H4 (cell line): ENCODE data around the gene ATP9A. TPM values are rescaled to one million over a fixed set of nuclear protein-coding genes. Genes with fewer than 3 reads are reported as not detected.
A peak's percentile ranks its signal among the peaks of the same experiment; 100 is the strongest.
"Not testable (repeated sequence)": the region's sequence is repeated elsewhere in the genome, so short reads cannot be mapped to it uniquely, and the experiment has no call there.

ENCODE experiments used
- DNase-seq: peaks from one replicate; pipeline ENCODE4 v3.0.0-alpha.2; 2015; ENCODE audit warnings: low spot score
- total RNA-seq: library from RNA; depleted of rRNA; stranded (reverse); fragments of >200 nt; shearing (Covaris generic); gene quantifications from 2 replicates; pipeline ENCODE4 v1.2.3, GENCODE V29; 2014

The ATP9A gene
- total RNA-seq, 1 experiment from 2014 or later: 4.1 TPM

GRCh38 chr20:51729771-51730170 lies 38.4 kb downstream of the ATP9A start:
- no peak for DNase-seq

GRCh38 chr20:51728737-51729136 lies 39.5 kb downstream of the ATP9A start:
- no peak for DNase-seq

GRCh38 chr20:51727872-51728271 lies 40.3 kb downstream of the ATP9A start:
- no peak for DNase-seq

GRCh38 chr20:51725584-51726176 lies 42.5 kb downstream of the ATP9A start:
- no peak for DNase-seq

GRCh38 chr20:51723026-51723425 lies 45.2 kb downstream of the ATP9A start:
- DNase-seq: not testable (repeated sequence)

GRCh38 chr20:51722246-51722645 lies 45.9 kb downstream of the ATP9A start:
- DNase-seq: not testable (repeated sequence)

GRCh38 chr20:51720854-51721253 lies 47.3 kb downstream of the ATP9A start:
- DNase-seq: no peak

- DNase-seq: no peak
Observed at GRCh38 chr20:51720384-51720783, 47.8 kb downstream of the ATP9A start.

GRCh38 chr20:51715856-51716185 lies 52.4 kb downstream of the ATP9A start:
- DNase-seq: no peak

- DNase-seq: no peak
Observed at GRCh38 chr20:51715163-51715855, 52.9 kb downstream of the ATP9A start.

GRCh38 chr20:51713213-51713598 lies 55.0 kb downstream of the ATP9A start:
- DNase-seq: no peak

- DNase-seq: peak; percentile 48
Observed at GRCh38 chr20:51712501-51713212, 55.5 kb downstream of the ATP9A start.

GRCh38 chr20:51711426-51711825 lies 56.8 kb downstream of the ATP9A start:
- no peak for DNase-seq

GRCh38 chr20:51710361-51710894 lies 57.8 kb downstream of the ATP9A start:
- no peak for DNase-seq

- no peak for DNase-seq
Observed at GRCh38 chr20:51705400-51705799, 62.8 kb downstream of the ATP9A start.

GRCh38 chr20:51703400-51704287 lies 64.5 kb downstream of the ATP9A start:
- DNase-seq: peak; percentile 23

- DNase-seq: no peak
Observed at GRCh38 chr20:51702556-51702955, 65.6 kb downstream of the ATP9A start.

- peak; percentile 42 for DNase-seq
Observed at GRCh38 chr20:51700809-51701285, 67.3 kb downstream of the ATP9A start.

GRCh38 chr20:51698252-51698651 lies 69.9 kb downstream of the ATP9A start:
- DNase-seq: no peak

GRCh38 chr20:51697096-51697826 lies 70.9 kb downstream of the ATP9A start:
- DNase-seq: no peak
